Measurements from ENCODE around the gene SMYD4.
"Not testable (repeated sequence)": the region's sequence is repeated elsewhere in the genome, so short reads cannot be mapped to it uniquely, and the experiment has no call there.

The SMYD4 gene

DNA sequence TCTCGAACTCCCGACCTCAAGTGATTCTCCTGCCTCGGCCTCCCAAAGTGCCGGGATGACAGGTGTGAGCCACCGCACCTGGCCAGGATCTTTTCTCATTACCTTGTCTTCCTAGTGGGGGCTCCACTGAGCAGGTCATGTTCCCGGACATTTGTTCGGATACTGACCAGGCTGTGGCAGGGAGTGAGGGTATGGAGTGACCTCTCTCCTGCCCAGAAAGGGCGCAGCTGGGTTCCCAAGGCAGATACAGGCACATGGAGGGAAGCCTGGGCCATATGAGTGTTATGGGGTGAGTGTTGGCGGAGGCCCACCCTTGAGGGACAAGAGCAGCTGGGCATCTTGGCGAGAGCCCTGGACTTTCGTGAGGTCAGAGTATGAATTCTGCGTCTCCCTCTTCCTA, 62.3 kb downstream of the SMYD4 start:
- H3K27ac ChIP-seq: no peak overlapping the region
- TF ChIP-seq, protein P1, sequence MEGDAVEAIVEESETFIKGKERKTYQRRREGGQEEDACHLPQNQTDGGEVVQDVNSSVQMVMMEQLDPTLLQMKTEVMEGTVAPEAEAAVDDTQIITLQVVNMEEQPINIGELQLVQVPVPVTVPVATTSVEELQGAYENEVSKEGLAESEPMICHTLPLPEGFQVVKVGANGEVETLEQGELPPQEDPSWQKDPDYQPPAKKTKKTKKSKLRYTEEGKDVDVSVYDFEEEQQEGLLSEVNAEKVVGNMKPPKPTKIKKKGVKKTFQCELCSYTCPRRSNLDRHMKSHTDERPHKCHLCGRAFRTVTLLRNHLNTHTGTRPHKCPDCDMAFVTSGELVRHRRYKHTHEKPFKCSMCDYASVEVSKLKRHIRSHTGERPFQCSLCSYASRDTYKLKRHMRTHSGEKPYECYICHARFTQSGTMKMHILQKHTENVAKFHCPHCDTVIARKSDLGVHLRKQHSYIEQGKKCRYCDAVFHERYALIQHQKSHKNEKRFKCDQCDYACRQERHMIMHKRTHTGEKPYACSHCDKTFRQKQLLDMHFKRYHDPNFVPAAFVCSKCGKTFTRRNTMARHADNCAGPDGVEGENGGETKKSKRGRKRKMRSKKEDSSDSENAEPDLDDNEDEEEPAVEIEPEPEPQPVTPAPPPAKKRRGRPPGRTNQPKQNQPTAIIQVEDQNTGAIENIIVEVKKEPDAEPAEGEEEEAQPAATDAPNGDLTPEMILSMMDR (conservative IDR thresholded peaks at IDR 0.05): no peak

DNA sequence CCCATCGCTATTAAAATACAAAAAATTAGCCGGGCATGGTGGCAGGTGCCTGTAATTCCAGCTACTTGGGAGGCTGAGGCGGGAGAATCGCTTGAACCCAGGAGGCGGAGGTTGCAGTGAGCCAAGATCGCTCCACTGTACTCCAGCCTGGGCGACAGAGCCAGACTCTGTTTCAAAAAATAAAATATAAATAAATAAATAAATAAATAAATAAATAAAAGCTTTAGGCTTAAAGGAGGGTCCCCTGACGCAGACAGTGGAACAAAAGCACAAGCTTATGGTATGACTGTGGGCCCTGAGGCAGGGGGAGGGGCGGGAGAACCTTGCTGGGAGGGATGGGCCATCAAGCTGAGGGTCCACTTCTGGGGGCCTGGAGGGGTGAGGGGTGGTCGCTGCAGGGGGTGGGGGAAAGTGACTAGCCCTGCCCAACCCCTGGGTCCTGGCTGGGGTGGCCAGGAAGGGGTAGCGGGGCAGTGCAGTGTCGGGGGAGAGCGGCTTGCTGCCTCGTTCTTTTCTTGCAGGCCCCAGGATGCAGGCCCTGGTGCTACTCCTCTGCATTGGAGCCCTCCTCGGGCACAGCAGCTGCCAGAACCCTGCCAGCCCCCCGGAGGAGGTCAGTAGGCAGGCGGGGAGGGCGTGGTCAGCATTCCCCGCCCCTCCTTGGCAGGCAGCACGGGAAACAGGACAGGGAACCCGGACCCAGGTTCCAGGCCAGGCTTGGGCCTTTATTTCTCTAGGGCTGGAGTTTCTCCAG, 63.1 kb downstream of the SMYD4 start:
- TF ChIP-seq, protein P1 (conservative IDR thresholded peaks at IDR 0.05): no peak

DNA sequence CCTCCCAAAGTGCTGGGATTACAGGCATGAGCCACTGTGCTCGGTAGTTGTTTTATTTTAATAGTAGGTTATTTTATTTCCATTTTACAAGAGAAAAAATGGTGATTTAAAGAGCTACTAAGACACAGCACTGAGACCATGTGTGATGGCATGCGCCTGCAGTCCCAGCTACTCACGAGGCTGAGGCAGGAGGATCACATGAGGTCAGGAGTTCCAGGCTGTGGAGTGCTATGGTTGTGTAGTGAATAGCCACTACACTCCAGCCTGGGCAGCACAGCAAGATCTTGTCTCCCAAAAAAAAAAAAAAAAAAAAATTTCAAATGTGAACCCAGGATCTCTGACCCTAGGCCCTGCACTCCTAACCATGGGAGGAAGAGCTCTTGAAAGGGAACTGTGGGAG, 64.1 kb downstream of the SMYD4 start:
- TF ChIP-seq, protein P1 (conservative IDR thresholded peaks at IDR 0.05): no peak
- H3K27ac ChIP-seq: no peak overlapping the region

More for the DNA sequence above, 63.1 kb downstream of the SMYD4 start:
- no peak overlapping the region for H3K27ac ChIP-seq

DNA sequence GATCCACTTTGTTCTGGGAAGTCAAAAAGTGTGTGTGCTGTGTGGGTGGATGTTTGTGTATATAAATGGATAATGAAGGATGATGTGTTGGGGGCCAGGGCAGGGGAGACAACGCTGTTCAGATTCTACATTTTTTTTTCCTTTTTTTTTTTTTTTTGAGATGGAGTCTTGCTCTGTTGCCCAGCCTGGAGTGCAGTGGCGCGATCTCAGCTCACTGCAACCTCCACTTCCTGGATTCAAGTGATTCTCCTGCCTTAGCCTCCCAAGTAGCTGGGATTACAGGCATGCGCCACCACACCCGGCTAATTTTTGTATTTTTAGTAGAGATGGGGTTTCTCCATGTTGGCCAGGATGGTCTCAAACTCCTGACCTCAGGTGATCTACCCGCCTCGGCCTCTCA, 65.0 kb downstream of the SMYD4 start:
- H3K27ac ChIP-seq: not testable (repeated sequence)

DNA sequence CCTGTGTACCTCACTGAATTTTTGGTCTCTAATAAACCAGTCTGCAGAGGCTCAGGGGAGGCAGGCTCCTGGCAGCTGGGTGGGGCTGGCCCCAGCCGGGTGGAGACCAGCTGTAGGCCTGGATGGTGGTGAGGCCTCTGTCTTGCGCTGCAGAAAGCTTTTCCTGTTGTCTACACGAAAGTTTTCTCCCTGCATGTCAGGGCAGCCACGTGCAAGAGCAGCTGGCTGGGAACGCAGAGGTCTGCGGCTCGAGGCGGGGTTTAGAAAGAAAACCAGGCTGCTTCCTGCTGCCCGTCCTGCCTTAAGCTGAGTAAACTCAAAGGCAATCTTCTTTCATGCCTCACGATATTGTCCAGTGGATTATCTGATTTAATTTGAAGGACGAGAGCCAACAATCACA, 65.4 kb downstream of the SMYD4 start:
- TF ChIP-seq, protein P1 (conservative IDR thresholded peaks at IDR 0.05): no peak
- H3K27ac ChIP-seq: no peak overlapping the region

GRCh38 chr17:1762901-1763898, 66.5 kb downstream of the SMYD4 start:
- TF ChIP-seq, protein P1 (conservative IDR thresholded peaks at IDR 0.05): no peak
- no peak overlapping the region for H3K27ac ChIP-seq

GRCh38 chr17:1762233-1762900, 67.3 kb downstream of the SMYD4 start:
- no peak overlapping the region for H3K27ac ChIP-seq
- TF ChIP-seq, protein P1 (conservative IDR thresholded peaks at IDR 0.05): no peak
